GM12878 (cell line): Measurements from ENCODE around the gene ZNF408. TPM values are rescaled to one million over a fixed set of nuclear protein-coding genes. Genes with fewer than 3 reads are reported as not detected.

Experiments used
- ATAC-seq: fragments of 200-7000 bp; cut with Tn5 transposase; 3 replicates; pipeline ENCODE4 v1.9.1; 2020; ENCODE audit warnings: mild to moderate bottlenecking, moderate library complexity
- BruUV-seq: library from RNA; stranded (reverse); fragments of 400-500 nt; replicated peaks from 2 replicates; lab custom pipeline; 2021; lab: Mats Ljungman, UMichigan
- CTCF ChIA-PET: fragments of 300-600 bp; sonication (Branson Sonifier 250); formaldehyde crosslinking; extraction: SDS; loops from one replicate; lab custom pipeline; 2021; ENCODE audit warnings: inconsistent platforms; lab: Yijun Ruan, JAX
- POLR2A ChIA-PET: fragments of 350-600 bp; formaldehyde crosslinking; extraction: SDS; loops from one replicate; lab custom pipeline; 2021; ENCODE audit warnings: inconsistent platforms; lab: Charles Lee
- RAD21 ChIA-PET: fragments of 300-600 bp; sonication (Branson Sonifier 250); formaldehyde crosslinking; loops from one replicate; lab custom pipeline; 2023; ENCODE audit warnings: antibody characterized with exemption; ENCODE audit not compliant: unreplicated experiment; lab: Charles Lee
- SMC1A ChIA-PET: fragments of 300-600 bp; sonication (Branson Sonifier 250); formaldehyde crosslinking; loops from one replicate; lab custom pipeline; 2023; ENCODE audit not compliant: unreplicated experiment, uncharacterized antibody; lab: Charles Lee
- DNase-seq: peaks from one replicate; pipeline ENCODE4 v3.0.0-alpha.2; 2011; ENCODE audit warnings: low read depth, low spot score
- FAIRE-seq: peaks from 3 replicates; lab custom pipeline; 2011; peaks lifted over from hg19 to GRCh38; lab: Jason Lieb, UNC
- H2AFZ ChIP-seq: 2 replicates; pipeline ENCODE4 v1.6.0; 2011; ENCODE audit warnings: low read depth, low read length, control low read depth; ENCODE audit not compliant: control insufficient read depth
- H3K27ac ChIP-seq: 2 replicates; pipeline ENCODE4 v1.5.1; 2011; ENCODE audit warnings: control low read depth; ENCODE audit not compliant: control insufficient read depth, insufficient read depth
- H3K27me3 ChIP-seq, 2 experiments: replicated peaks in 1 of 2; 2 replicates each; pipeline versions ENCODE4 v1.6.0 to v1.6.1; 2011; ENCODE audit warnings: low read length in 1 of 2; ENCODE audit not compliant: control insufficient read depth in 2 of 2, insufficient read depth in 2 of 2
- H3K36me3 ChIP-seq, 2 experiments: 2 replicates each; pipeline ENCODE4 v1.5.1; 2011; ENCODE audit warnings: low read length in 1 of 2; ENCODE audit not compliant: control insufficient read depth in 2 of 2, insufficient read depth in 2 of 2
- H3K4me1 ChIP-seq: 2 replicates; pipeline ENCODE4 v1.6.1; 2011; ENCODE audit warnings: mild to moderate bottlenecking, low read length, moderate library complexity, mixed read lengths; ENCODE audit not compliant: control insufficient read depth, insufficient read depth
- H3K4me2 ChIP-seq: 2 replicates; pipeline ENCODE4 v1.6.0; 2011; ENCODE audit warnings: control low read depth; ENCODE audit not compliant: control insufficient read depth, insufficient read depth
- H3K4me3 ChIP-seq: fragments of 200-600 bp; sonication (generic); 2 replicates; pipeline ENCODE4 v1.5.1; 2016
- H3K79me2 ChIP-seq: 2 replicates; pipeline ENCODE4 v1.6.0; 2011; ENCODE audit warnings: low read length; ENCODE audit not compliant: control insufficient read depth, insufficient read depth
- H3K9ac ChIP-seq: 2 replicates; pipeline ENCODE4 v1.8.0; 2011; ENCODE audit warnings: low read length, control low read depth, mixed read lengths; ENCODE audit not compliant: control insufficient read depth, insufficient read depth
- H3K9me3 ChIP-seq: replicated peaks from 3 replicates; pipeline ENCODE4 v1.5.1; 2011; ENCODE audit warnings: mild to moderate bottlenecking, low read length; ENCODE audit not compliant: control insufficient read depth, insufficient read depth
- H4K20me1 ChIP-seq: 2 replicates; pipeline ENCODE4 v1.6.0; 2011; ENCODE audit not compliant: control insufficient read depth, insufficient read depth
- BACH1 ChIP-seq: fragments of 450-650 bp; IDR thresholded peaks from 2 replicates; pipeline ENCODE4 v1.6.1; 2017; ENCODE audit warnings: mild to moderate bottlenecking, borderline replicate concordance
- BHLHE40 ChIP-seq, 2 experiments: fragments of 450-650 bp in 1 of 2; IDR thresholded peaks; 2 replicates each; pipeline ENCODE4 v1.6.1; 2011 to 2017; ENCODE audit warnings: low read depth in 2 of 2, borderline replicate concordance in 1 of 2, improper control_type of control experiment in 1 of 2, low read length in 1 of 2, mild to moderate bottlenecking in 1 of 2
- BRCA1 ChIP-seq: IDR thresholded peaks from 2 replicates; pipeline ENCODE4 v1.6.1; 2011; ENCODE audit warnings: low read depth, low read length, improper control_type of control experiment
- CHD1 ChIP-seq: IDR thresholded peaks from 2 replicates; pipeline ENCODE4 v1.6.1; 2012; ENCODE audit warnings: low read depth, low read length, improper control_type of control experiment
- FOXK2 ChIP-seq: fragments of 450-650 bp; IDR thresholded peaks from 2 replicates; pipeline ENCODE4 v1.6.1; 2017; ENCODE audit warnings: mild to moderate bottlenecking, moderate library complexity
- IKZF2 ChIP-seq, 2 experiments: fragments of 450-650 bp; IDR thresholded peaks; 2 replicates each; pipeline ENCODE4 v1.6.1; 2017; ENCODE audit warnings: mild to moderate bottlenecking in 2 of 2, moderate library complexity in 2 of 2
- NBN ChIP-seq: fragments of 450-650 bp; IDR thresholded peaks from 2 replicates; pipeline ENCODE4 v1.6.1; 2016
- NFXL1 ChIP-seq: fragments of 450-650 bp; IDR thresholded peaks from 2 replicates; pipeline ENCODE4 v1.6.1; 2017; ENCODE audit warnings: antibody characterized with exemption, mild to moderate bottlenecking, borderline replicate concordance
- STAT1 ChIP-seq: fragments of 450-650 bp; conservative IDR thresholded peaks from 2 replicates; pipeline ENCODE4 v1.6.1; 2014; ENCODE audit warnings: antibody characterized with exemption, mild to moderate bottlenecking
- TCF7 ChIP-seq: IDR thresholded peaks from 2 replicates; pipeline ENCODE4 v1.6.1; 2014; ENCODE audit warnings: antibody characterized with exemption, borderline replicate concordance
- YY1 ChIP-seq: IDR thresholded peaks from 2 replicates; pipeline ENCODE4 v1.6.1; 2011; ENCODE audit warnings: low read depth, mild to moderate bottlenecking, low read length
- ZNF217 ChIP-seq: fragments of 450-650 bp; IDR thresholded peaks from 2 replicates; pipeline ENCODE4 v1.6.1; 2017; ENCODE audit warnings: antibody characterized with exemption, mild to moderate bottlenecking
- WGBS: methylation state at CpG from one replicate; pipeline ENCODE4 v1.1.6; 2016; ENCODE audit warnings: low lambda C conversion rate; ENCODE audit not compliant: insufficient replicate concordance, insufficient coverage; ENCODE audit errors: missing lambda C conversion rate; 5-methylcytosine and 5-hydroxymethylcytosine counted together
- in situ Hi-C: fragments of 300-500 bp; cut with MboI; formaldehyde crosslinking; loops from 9 replicates; pipeline ENCODE4 v1.14.3; 2018; ENCODE audit warnings: mixed read lengths
- intact Hi-C: fragments of 100-400 bp; cut with micrococcal nuclease; formaldehyde crosslinking; loops from one replicate; pipeline ENCODE4 v1.14.2; 2022; ENCODE audit not compliant: unreplicated experiment
- polyA plus RNA-seq, 11 experiments: library from polyadenylated mRNA; depleted of rRNA in 4 of 11; unstranded in 6 of 11; stranded (reverse) in 5 of 11; fragments of >200 nt; fragmentation: Nextera tagmentation in 4 of 11; fragmentation: Illumina TruSeq in 1 of 11; extraction: Ambion mirVana in 4 of 11; extraction: Trizol in 1 of 11; gene quantifications; 1 replicate in 1 of 11; 2 replicates in 10 of 11; pipeline versions ENCODE4 v1.2.1 to v1.2.3, GENCODE V29; 2011 to 2016; ENCODE audit warnings: inconsistent platforms in 2 of 11, missing spikeins in 2 of 11, low read depth in 1 of 11
- total RNA-seq, 4 experiments: library from RNA; depleted of rRNA in 3 of 4; stranded (reverse); fragments of >200 nt in 3 of 4; fragmentation: Illumina TruSeq in 1 of 4; extraction: Trizol in 1 of 4; gene quantifications; 2 replicates each; pipeline versions ENCODE4 v1.2.1 to v1.2.3, GENCODE V29; 2013 to 2021
- TF ChIP-seq, protein P1 (sequence below): IDR thresholded peaks from 2 replicates; pipeline ENCODE4 v1.6.1; 2011; ENCODE audit warnings: low read depth, mild to moderate bottlenecking, low read length, moderate library complexity, borderline replicate concordance; ENCODE audit errors: extremely low read depth
- TF ChIP-seq, protein P2 (sequence below): fragments of 450-650 bp; IDR thresholded peaks from 2 replicates; pipeline ENCODE4 v1.6.1; 2017; ENCODE audit warnings: mild to moderate bottlenecking
- TF ChIP-seq, protein P3 (sequence below): fragments of 450-650 bp; IDR thresholded peaks from 2 replicates; pipeline ENCODE4 v1.6.1; 2018; ENCODE audit warnings: mild to moderate bottlenecking, low read depth, moderate library complexity; ENCODE audit not compliant: partially characterized antibody
- TF ChIP-seq, protein P4 (sequence below): fragments of 450-650 bp; IDR thresholded peaks from 2 replicates; pipeline ENCODE4 v1.6.1; 2017; ENCODE audit warnings: borderline replicate concordance
- TF ChIP-seq, protein P5 (sequence below): IDR thresholded peaks from 2 replicates; pipeline ENCODE4 v1.6.1; 2011; ENCODE audit warnings: mild to moderate bottlenecking, low read depth, low read length, moderate library complexity; ENCODE audit not compliant: insufficient replicate concordance

The ZNF408 gene
- total and polyA plus RNA-seq, 10 of the 15 experiments (the other 5 are each of a cell fraction or from before 2014, with no cell fraction given) = 0.19 to 11.3 (median 7.2) TPM

DNA sequence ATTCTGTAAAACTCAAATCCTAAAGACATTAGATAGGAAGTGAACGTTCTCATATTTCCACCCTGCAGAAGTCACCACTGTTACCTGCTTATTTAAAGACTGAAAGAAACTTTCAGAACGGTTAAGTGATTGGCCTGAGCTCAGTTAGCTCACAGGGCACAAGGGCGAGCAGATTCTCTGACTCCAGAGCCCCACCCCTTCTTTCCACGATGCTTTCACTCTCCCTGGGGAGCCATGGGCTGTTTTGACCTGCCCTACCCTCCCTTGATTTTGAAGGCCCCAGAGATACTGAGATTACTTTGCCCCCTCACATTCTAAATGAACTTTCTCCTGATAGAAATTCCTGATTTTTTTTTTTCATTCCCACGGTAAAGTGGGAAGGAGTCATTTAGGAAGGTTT lies 34.3 kb upstream of the ZNF408 start (continued):
- TF ChIP-seq BHLHE40 (IDR thresholded peaks at IDR 0.05; ENCODE audit: borderline replicate concordance in 1 of 2, low read depth in 2 of 2, low read length in 1 of 2) (no peak), ZNF217 (no peak), NBN (no peak), BRCA1 (no peak), TCF7 (no peak), YY1 (no peak)
- TF ChIP-seq, protein P1, sequence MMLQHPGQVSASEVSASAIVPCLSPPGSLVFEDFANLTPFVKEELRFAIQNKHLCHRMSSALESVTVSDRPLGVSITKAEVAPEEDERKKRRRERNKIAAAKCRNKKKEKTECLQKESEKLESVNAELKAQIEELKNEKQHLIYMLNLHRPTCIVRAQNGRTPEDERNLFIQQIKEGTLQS = no peak

DNA sequence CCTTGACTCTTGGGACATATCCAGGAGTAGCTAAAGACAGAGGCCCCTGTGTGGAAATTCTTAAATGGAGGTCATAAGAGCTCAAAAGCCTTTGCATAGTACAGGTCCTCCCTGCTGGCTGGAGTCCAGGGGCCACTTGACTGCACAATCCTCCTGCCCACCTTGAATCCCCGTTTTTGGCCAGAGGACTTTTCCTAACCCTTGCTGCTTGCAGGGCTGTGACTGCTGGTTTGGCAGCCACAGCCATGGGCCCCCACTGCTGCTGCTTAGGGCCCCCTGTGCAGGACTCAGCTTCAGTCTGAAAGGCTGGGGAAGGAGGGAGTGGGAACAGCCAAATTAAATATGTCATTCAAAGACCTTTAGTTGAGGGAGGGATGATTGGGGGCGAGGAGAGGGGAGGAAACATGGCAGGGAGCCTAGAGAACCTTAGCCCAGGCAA lies 33.8 kb upstream of the ZNF408 start:
- H3K36me3 ChIP-seq = peaks cover 13 to 37% of the 10 kb centered on the region in 2 experiments
- WGBS = 97% methylated on average over 2 of the region's 2 CpGs
- no peaks in the 10 kb centered on the region for H3K79me2 ChIP-seq
- FAIRE-seq = no peak
- in situ Hi-C loops (no loop called here), intact Hi-C loops (no loop called here)
- no peaks in the 10 kb centered on the region for H3K9me3 ChIP-seq
- no peaks in the 10 kb centered on the region for H3K27me3 ChIP-seq
- no peak overlapping the region for H2AFZ ChIP-seq
- H3K27ac ChIP-seq = no peak overlapping the region
- DNase-seq = no peak
- ChIA-PET RAD21 (no interaction called here), SMC1A (interaction anchor here (0.8 kb wide), 1 partner anchor 9 kb away, joined by 3 read pairs; no protein-coding TSS in a partner anchor), CTCF (no interaction called here), POLR2A (no interaction called here)
- no peaks in the 10 kb centered on the region for H3K4me1 ChIP-seq
- TF ChIP-seq STAT1 = no peak
- TF ChIP-seq, protein P2, sequence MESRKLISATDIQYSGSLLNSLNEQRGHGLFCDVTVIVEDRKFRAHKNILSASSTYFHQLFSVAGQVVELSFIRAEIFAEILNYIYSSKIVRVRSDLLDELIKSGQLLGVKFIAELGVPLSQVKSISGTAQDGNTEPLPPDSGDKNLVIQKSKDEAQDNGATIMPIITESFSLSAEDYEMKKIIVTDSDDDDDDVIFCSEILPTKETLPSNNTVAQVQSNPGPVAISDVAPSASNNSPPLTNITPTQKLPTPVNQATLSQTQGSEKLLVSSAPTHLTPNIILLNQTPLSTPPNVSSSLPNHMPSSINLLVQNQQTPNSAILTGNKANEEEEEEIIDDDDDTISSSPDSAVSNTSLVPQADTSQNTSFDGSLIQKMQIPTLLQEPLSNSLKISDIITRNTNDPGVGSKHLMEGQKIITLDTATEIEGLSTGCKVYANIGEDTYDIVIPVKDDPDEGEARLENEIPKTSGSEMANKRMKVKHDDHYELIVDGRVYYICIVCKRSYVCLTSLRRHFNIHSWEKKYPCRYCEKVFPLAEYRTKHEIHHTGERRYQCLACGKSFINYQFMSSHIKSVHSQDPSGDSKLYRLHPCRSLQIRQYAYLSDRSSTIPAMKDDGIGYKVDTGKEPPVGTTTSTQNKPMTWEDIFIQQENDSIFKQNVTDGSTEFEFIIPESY = no peak
- TF ChIP-seq IKZF2 (IDR thresholded peaks at IDR 0.05) = no peak
- TF ChIP-seq, protein P3, sequence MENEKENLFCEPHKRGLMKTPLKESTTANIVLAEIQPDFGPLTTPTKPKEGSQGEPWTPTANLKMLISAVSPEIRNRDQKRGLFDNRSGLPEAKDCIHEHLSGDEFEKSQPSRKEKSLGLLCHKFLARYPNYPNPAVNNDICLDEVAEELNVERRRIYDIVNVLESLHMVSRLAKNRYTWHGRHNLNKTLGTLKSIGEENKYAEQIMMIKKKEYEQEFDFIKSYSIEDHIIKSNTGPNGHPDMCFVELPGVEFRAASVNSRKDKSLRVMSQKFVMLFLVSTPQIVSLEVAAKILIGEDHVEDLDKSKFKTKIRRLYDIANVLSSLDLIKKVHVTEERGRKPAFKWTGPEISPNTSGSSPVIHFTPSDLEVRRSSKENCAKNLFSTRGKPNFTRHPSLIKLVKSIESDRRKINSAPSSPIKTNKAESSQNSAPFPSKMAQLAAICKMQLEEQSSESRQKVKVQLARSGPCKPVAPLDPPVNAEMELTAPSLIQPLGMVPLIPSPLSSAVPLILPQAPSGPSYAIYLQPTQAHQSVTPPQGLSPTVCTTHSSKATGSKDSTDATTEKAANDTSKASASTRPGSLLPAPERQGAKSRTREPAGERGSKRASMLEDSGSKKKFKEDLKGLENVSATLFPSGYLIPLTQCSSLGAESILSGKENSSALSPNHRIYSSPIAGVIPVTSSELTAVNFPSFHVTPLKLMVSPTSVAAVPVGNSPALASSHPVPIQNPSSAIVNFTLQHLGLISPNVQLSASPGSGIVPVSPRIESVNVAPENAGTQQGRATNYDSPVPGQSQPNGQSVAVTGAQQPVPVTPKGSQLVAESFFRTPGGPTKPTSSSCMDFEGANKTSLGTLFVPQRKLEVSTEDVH = no peak
- TF ChIP-seq FOXK2 = no peak
- TF ChIP-seq, protein P4, sequence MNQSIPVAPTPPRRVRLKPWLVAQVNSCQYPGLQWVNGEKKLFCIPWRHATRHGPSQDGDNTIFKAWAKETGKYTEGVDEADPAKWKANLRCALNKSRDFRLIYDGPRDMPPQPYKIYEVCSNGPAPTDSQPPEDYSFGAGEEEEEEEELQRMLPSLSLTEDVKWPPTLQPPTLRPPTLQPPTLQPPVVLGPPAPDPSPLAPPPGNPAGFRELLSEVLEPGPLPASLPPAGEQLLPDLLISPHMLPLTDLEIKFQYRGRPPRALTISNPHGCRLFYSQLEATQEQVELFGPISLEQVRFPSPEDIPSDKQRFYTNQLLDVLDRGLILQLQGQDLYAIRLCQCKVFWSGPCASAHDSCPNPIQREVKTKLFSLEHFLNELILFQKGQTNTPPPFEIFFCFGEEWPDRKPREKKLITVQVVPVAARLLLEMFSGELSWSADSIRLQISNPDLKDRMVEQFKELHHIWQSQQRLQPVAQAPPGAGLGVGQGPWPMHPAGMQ = no peak
- TF ChIP-seq, protein P5, sequence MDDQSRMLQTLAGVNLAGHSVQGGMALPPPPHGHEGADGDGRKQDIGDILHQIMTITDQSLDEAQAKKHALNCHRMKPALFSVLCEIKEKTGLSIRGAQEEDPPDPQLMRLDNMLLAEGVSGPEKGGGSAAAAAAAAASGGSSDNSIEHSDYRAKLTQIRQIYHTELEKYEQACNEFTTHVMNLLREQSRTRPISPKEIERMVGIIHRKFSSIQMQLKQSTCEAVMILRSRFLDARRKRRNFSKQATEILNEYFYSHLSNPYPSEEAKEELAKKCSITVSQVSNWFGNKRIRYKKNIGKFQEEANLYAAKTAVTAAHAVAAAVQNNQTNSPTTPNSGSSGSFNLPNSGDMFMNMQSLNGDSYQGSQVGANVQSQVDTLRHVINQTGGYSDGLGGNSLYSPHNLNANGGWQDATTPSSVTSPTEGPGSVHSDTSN = no peak
- no peak for TF ChIP-seq NFXL1
- no peak for TF ChIP-seq CHD1
- no peak for TF ChIP-seq BACH1
- no peak overlapping the region for H3K9ac ChIP-seq
- no TSS peak for BruUV-seq
- no peak overlapping the region for H3K4me3 ChIP-seq
- H3K4me2 ChIP-seq = no peak overlapping the region
- ATAC-seq = no peak
- H4K20me1 ChIP-seq = no peaks in the 10 kb centered on the region
